ENCODE data around the gene SULT4A1.
"Not testable (repeated sequence)": the region's sequence is repeated elsewhere in the genome, so short reads cannot be mapped to it uniquely, and the experiment has no call there.

SULT4A1 gene, protein sequence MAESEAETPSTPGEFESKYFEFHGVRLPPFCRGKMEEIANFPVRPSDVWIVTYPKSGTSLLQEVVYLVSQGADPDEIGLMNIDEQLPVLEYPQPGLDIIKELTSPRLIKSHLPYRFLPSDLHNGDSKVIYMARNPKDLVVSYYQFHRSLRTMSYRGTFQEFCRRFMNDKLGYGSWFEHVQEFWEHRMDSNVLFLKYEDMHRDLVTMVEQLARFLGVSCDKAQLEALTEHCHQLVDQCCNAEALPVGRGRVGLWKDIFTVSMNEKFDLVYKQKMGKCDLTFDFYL

GRCh38 chr22:43862074-43862881 lies at the start of gene SULT4A1:
TSS of gene SULT4A1 (minus strand) at chr22:43862513. CDS start at chr22:43862382, 131 bp downstream.
- DNase-seq: peak; percentile 63 to 79 (median 74)

DNA sequence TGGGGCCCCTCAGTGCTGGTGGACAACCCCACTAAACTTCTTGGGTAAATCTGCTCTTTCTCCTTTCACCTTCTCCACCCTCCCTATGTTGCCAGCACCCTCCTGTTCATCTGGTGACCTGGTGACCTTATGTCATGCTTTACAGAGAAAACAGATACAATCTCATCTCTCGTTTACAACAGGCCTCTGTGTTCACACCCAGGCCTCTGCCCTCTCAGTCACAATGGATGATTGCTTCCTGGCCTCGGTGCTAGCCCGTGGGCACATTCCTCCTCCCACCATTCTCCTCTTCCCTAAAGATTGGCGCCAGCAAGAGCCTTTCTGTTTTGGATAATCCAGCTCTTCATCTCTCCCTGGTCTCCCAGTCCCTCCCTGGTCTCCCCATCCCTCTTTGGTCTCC lies 49.0 kb upstream of the SULT4A1 start:
- no peak for DNase-seq

GRCh38 chr22:43910178-43910695 lies 47.9 kb upstream of the SULT4A1 start:
- no peak for DNase-seq

DNA sequence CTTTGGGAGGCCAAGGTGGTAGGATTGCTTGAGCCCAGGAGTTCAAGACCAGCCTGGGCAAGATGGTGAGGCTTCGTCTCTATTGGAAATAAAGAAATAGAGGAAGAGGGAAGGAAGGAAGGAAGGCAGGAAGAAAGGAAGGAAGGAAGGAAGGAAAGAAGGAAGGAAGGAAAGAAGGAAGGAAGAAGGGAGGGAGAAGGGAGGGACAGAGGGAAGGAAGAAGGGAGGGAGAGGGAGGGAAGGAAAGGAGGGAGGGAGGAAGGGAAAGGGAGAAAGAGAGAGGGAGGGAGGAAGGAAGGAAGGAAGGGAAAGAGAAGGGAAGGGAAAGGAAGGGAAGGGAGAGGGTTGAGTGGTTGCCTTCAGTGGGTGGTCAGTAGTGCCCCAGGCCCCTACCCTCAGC lies 47.4 kb upstream of the SULT4A1 start:
- DNase-seq: no peak

DNA sequence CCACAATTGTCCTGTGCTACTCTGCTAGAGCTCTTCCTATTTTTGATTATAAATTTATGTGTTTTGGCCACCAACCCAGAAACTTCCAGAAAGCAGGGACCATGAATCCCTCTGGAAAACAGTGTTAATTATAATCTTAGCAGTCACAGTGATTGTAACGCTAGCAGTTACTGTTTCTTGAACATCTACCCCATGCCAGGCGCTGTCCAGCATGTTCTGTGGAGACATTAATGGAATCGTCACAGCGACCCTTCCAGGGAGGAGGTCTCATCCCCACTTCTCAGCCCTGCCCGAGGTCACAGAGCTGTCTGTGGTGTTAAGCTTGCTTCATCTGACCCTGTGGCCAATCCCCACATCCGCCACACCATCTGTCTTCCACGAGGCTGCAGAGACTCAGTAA lies 43.4 kb upstream of the SULT4A1 start:
- no peak for DNase-seq

- peak in 1 of 3 experiments; percentile 0 for DNase-seq
Measured at GRCh38 chr22:43904412-43904811, 42.1 kb upstream of the SULT4A1 start.

- not testable (repeated sequence) for DNase-seq
Measured at GRCh38 chr22:43903033-43903432, 40.7 kb upstream of the SULT4A1 start.

- no peak for DNase-seq
Measured at GRCh38 chr22:43901976-43902643, 39.8 kb upstream of the SULT4A1 start.

DNA sequence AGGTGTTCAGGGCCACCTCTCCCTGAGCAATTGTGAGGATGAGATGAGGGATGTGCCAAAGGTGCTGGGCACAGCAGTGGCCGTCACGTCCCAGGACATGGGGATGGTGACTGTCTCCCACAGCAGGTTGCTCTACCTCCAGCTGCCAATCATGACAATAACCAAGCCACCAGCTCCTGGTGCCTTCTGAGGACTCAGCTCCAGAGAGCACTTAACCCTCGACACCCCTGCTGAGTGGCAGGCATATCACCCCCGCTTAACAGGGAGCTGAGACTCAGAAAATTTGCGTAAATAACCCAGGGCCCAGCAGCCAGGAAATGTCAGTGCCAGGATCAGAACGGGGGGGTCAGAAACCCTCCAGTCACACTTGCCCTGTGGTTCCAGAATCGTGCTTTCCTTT lies 37.9 kb upstream of the SULT4A1 start:
- DNase-seq: peak in 2 of 3 experiments; percentile 2 to 22

DNA sequence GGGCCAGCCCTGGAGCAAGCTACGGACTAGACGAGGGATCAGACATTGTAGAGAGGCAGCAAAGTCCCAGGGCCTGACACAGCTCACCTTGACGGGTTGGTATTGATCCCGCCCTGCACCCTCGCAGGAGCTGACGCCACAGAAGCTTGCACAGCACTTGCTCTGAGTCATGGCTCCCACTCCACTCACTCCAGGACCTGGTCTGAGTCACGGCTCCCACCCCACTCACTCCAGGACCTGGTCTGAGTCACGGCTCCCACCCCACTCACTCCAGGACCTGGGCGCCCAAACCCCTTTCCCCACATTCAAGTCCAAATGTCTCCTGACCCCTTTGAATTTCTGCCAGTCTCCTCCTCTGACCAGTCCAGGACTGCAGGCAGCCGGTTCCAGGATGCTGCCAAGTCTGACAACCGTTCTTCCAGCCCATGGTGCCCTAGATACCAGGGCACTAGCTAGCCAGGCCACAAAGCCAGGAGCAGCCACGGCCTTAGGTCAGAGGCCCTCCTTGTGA lies 35.5 kb upstream of the SULT4A1 start:
- no peak for DNase-seq

DNA sequence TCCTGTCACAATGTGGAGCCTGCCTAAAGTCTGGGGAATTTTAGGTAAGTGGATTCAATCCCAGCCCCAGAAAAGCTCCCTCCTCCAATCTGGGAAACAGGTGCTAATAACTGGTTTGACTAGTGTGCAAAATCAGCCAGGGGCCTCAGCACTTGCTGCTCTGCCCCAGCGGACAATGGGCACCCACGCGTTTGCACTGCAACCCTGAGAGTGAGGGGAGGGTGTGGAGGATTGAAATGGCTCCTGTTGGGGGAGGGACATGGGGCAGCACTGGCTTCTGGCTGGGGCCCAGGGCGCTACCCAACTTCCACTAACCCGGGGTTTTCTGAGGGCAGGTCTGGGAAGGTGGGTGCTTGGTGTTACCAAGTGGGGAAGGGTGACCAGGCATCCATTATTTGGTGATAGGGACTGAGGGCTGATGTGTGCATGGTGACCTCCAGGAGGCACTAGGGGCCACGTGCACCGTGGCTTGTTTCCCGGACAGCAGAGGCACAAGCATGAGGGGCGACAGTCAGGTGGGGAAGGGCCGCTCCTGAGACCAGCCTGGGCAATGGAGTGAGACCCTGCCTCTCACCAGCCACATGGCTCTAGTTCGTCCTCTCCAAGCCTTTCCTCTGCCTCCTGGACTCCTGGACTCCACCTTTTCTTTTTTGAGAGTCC lies 33.8 kb upstream of the SULT4A1 start:
- DNase-seq: peak in 1 of 3 experiments; percentile 2

GRCh38 chr22:43894122-43894521 lies 31.8 kb upstream of the SULT4A1 start:
- no peak for DNase-seq

DNA sequence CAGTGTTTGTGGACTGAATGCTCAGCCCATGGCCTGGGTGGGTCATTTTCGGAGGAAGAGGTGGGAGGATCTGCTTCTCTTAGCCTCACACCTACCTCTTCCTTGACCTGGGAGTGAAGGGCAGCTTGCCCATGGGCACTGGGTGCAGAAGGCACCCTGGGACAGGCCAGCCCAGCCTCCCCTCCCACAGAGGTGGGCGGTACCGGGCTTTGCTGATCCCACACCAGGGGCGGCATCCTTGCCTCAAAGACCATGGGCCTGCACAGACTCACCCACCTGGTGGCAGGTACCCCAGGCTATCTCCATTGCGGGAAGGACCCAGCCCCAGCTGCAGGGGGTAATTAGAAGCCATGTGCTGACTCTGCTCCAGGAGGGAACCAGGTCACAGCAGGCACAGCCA lies 31.0 kb upstream of the SULT4A1 start:
- DNase-seq: no peak

DNA sequence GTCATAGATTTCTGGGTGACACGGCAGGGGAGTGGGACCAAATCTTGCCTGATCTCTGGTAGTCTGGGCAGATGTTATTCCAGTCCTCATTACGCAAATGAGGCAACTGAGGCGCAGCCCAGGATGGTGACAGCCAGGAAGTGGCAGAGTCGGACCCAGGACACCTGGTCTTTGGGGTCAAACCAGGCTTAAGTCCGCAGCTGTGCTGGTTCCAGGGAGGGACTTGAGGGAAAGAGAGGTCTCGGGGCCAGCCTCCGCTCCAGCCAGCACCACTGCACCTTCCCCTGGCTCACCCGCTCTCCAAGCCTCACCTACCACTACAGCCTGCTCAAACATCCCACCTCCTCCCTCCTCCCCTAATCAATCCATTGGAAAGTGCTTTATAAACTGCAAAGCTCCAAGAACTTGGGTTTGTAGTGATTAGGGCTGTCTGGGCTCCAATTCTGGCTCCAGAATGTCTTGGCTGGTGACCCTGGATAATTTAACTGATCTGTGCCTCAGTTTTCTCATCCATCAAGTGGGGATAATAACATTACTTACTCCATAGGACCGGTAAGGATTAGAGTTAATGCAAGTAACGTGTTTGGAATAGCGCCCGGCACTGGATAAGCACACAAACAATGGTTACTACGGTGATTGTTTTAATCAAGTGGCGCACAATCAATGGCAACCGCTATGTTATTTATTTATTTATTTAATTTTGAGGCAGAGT lies 30.0 kb upstream of the SULT4A1 start:
- DNase-seq: no peak

GRCh38 chr22:43891360-43892182 lies 29.3 kb upstream of the SULT4A1 start, which contains the start of gene PNPLA5:
TSS of gene PNPLA5 (minus strand) at chr22:43892013. CDS start at chr22:43891880, 133 bp downstream.
- DNase-seq: peak in 2 of 3 experiments; percentile 0 to 1

DNA sequence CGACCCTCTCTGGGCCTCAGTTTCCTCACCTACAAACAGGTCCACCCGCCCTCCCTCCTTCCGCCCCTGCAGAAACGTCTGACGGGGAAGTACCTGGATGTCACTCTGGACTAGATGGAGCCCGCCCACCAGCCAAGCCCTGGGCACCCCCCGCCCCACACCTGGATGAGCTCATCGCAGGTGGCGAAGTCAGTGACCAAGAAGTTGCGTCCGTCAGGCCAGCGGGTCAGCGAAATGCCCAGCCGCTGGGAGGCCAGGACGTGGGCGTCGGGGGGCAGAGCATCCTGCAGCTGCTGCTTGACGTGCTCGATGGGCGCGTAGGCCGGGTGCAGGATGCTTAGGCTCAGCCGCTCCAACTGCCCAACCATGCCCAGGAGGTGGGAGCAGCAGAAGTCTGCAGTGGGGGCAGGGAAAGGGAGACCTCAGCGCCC lies 28.6 kb upstream of the SULT4A1 start:
- peak in 1 of 3 experiments; percentile 9 for DNase-seq

GRCh38 chr22:43889860-43890253 lies 27.5 kb upstream of the SULT4A1 start:
- DNase-seq: no peak

GRCh38 chr22:43889201-43889859 lies 27.0 kb upstream of the SULT4A1 start:
- DNase-seq: no peak

GRCh38 chr22:43888740-43889139 lies 26.4 kb upstream of the SULT4A1 start:
- no peak for DNase-seq

DNA sequence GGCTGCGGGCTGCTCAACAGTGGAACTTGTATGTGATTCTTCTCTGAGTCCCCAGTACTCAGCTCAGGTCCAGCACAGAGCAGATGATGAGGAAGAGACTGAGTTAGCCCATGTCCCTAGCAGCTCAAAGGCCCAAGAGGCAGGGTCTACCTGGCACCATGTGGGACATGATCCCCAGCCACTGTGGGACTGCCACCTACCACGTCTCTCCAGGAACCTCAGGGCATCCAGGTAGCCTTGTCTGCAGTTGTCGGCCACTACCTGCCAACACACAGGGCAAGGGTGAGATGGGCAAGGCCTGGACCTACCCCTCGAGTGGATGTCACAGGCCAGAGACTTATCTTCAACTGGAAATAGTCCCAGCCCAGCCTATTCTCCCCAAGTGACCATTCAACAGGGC lies 25.1 kb upstream of the SULT4A1 start:
- DNase-seq: no peak
